D721Med (cell line): ENCODE measurements around the gene LRRC8E.

Source experiments
- DNase-seq: peaks from one replicate; pipeline ENCODE4 v3.0.0; 2011; ENCODE audit warnings: low spot score; ENCODE audit not compliant: insufficient read length
- FAIRE-seq: peaks from 2 replicates; lab custom pipeline; 2011; peaks lifted over from hg19 to GRCh38; lab: Jason Lieb, UNC
- CTCF ChIP-seq: IDR thresholded peaks from 2 replicates; pipeline ENCODE4 v1.5.1; 2012; ENCODE audit warnings: mild to moderate bottlenecking, control low read depth; ENCODE audit not compliant: insufficient read depth; ENCODE audit errors: missing control alignments

LRRC8E gene

GRCh38 chr19:7912697-7913564, 24.6 kb downstream of the LRRC8E start:
- no peak for TF ChIP-seq CTCF
- DNase-seq, result no peak
- FAIRE-seq, result no peak

- no peak for FAIRE-seq
- no peak for TF ChIP-seq CTCF
Observed at GRCh38 chr19:7913652-7914051, 25.3 kb downstream of the LRRC8E start.

GRCh38 chr19:7914099-7914498, 25.8 kb downstream of the LRRC8E start:
- DNase-seq (no peak), FAIRE-seq (no peak)
- no peak for TF ChIP-seq CTCF

More at GRCh38 chr19:7913652-7914051, 25.3 kb downstream of the LRRC8E start:
- DNase-seq, result no peak

GRCh38 chr19:7914598-7915045, 26.3 kb downstream of the LRRC8E start, which contains the start of gene TGFBR3L:
Gene TGFBR3L, plus strand, starts transcription at chr19:7914830.
- FAIRE-seq, result no peak
- no peak for DNase-seq
- TF ChIP-seq CTCF, result no peak

GRCh38 chr19:7915250-7916102, 27.2 kb downstream of the LRRC8E start:
- no peak for TF ChIP-seq CTCF
- no peak for FAIRE-seq
- no peak for DNase-seq

GRCh38 chr19:7916103-7916954, 28.0 kb downstream of the LRRC8E start:
- no peak for DNase-seq
- no peak for TF ChIP-seq CTCF
- FAIRE-seq, result no peak
